GM06990 (cell line): ENCODE measurements around the gene WDFY4.

ENCODE experiments used
- DNase-seq: peaks from one replicate; pipeline ENCODE4 v3.0.0-alpha.2; 2011; ENCODE audit not compliant: insufficient read length; ENCODE audit errors: extremely low read depth
- H3K27me3 ChIP-seq: replicated peaks from 2 replicates; pipeline ENCODE4 v1.6.0; 2011; ENCODE audit warnings: low read length; ENCODE audit not compliant: control insufficient read depth, insufficient read depth
- H3K36me3 ChIP-seq: 2 replicates; pipeline ENCODE4 v1.5.1; 2011; ENCODE audit warnings: low read length; ENCODE audit not compliant: control insufficient read depth, insufficient read depth
- H3K4me3 ChIP-seq: replicated peaks from 2 replicates; pipeline ENCODE4 v1.5.1; 2011; ENCODE audit warnings: low read depth, mild to moderate bottlenecking, control low read depth, low read length
- TF ChIP-seq, protein P1 (sequence below): IDR thresholded peaks from 2 replicates; pipeline ENCODE4 v1.5.1; 2011; ENCODE audit warnings: low read length, control low read depth, mild to moderate bottlenecking, inconsistent platforms; ENCODE audit not compliant: insufficient read depth, poor library complexity, severe bottlenecking

Gene WDFY4

DNA sequence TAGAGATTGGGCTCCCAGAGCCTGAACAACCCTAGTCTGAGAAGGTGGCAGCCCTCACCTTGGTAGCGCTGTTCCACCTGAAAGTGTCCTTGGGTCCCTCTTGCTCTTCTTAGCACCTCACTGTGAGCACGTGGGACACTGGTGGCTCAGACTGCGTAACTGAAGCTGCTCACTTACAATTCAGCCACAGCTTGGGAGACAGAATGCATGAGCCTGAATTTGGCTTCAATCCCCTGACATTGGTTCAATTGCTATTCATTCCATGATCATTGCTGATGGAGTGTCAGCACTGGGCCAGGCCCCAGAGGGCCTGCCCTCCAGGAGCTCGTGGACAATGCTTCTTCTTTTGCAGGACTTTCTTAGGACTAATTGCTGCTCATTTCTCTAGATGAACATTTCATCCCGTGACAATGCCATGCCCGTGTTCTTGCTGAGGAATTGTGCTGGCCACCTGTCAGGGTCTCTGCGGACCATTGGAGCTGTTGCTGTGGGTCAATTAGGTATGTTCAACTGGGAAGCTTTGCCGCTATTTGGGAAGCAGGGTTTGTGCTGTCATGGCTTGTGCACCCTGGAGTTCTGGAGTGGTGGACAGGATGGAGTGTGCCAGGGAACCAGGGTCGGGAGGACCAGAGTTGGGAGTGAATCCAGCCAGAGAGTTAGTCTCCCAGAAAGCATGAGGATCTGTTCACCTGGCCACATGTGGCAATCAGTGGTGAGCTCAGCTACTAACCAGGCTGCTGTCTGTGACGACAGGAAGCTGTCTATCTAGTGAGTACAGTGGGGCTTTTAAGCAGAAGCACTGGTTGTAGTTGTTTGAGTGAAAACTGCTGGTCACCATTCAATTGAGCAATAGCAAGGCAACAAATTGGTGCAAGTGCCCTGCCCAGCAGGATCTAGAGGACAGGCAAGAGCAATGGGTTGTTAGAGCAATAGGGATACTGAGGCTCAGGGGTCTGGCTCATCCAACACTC is 105.1 kb downstream of the WDFY4 start:
- no peak for DNase-seq
- Histone ChIP-seq H3K4me3 (no peak overlapping the region), H3K36me3 (peaks cover 31% of the 10 kb centered on the region), H3K27me3 (no peaks in the 10 kb centered on the region)
- TF ChIP-seq, protein P1, sequence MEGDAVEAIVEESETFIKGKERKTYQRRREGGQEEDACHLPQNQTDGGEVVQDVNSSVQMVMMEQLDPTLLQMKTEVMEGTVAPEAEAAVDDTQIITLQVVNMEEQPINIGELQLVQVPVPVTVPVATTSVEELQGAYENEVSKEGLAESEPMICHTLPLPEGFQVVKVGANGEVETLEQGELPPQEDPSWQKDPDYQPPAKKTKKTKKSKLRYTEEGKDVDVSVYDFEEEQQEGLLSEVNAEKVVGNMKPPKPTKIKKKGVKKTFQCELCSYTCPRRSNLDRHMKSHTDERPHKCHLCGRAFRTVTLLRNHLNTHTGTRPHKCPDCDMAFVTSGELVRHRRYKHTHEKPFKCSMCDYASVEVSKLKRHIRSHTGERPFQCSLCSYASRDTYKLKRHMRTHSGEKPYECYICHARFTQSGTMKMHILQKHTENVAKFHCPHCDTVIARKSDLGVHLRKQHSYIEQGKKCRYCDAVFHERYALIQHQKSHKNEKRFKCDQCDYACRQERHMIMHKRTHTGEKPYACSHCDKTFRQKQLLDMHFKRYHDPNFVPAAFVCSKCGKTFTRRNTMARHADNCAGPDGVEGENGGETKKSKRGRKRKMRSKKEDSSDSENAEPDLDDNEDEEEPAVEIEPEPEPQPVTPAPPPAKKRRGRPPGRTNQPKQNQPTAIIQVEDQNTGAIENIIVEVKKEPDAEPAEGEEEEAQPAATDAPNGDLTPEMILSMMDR: no peak

DNA sequence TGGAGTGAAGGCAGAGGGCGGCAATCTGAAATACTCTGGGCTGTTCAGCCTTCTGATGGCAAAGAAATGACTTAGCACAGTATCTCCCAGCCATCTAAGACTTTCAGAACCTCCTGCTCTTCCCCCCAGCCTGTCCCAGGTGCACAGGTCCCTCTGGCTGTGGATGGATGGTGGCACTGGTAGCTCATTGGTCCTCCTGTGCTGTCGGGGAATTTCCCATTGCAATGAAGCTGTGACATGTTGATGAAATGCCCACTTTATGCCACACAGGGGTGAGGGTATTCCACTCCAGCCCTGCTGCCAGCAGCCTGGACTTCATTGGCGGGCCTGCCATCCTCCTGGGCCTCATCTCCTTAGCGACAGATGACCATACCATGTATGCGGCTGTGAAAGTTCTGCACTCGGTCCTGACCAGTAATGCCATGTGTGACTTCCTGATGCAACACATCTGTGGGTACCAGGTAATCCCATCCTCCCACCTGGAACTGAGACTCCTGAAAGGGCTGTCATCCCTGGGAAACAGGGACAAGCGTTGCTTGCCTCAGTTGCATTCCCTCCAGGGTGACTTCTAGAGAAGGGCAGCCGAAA is 105.9 kb downstream of the WDFY4 start:
- Histone ChIP-seq H3K36me3 (peaks cover 32% of the 10 kb centered on the region), H3K4me3 (no peak overlapping the region), H3K27me3 (no peaks in the 10 kb centered on the region)
- TF ChIP-seq, protein P1: no peak
- no peak for DNase-seq

DNA sequence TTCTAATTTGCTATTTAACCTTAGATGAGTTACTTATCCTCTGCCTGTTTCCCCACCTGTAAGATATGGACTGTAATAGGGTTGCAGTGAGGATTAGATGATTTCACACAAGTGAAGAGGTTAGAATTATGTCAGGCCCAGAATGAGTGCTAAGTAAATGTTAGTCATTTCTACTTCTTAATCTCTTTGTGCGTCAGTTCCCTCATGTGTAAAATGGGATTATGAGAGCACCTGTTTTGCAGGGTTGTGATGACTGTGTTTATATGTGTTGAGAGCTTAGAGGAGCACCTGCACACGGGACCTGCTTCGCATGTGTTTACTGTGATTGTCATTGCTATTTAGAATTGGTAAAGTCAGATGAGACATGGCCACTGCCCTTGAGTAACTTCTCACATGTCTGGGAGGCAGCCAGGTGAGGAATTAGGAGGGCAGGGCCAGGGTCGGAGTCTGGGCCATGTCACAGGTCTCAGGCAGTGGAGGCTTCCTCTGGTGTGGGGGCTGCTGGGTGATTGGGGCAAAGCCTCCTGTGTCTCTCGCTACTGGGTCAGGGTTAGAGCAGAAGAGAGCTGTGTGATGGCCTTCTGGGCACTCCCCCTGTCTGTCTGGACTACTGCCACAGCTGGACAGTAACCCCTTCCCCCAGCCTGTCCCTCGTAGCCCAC is 106.7 kb downstream of the WDFY4 start:
- no peaks in the 10 kb centered on the region for H3K27me3 ChIP-seq
- no peak overlapping the region for H3K4me3 ChIP-seq
- no peak for DNase-seq
- TF ChIP-seq, protein P1: no peak
- peaks cover 39% of the 10 kb centered on the region for H3K36me3 ChIP-seq

DNA sequence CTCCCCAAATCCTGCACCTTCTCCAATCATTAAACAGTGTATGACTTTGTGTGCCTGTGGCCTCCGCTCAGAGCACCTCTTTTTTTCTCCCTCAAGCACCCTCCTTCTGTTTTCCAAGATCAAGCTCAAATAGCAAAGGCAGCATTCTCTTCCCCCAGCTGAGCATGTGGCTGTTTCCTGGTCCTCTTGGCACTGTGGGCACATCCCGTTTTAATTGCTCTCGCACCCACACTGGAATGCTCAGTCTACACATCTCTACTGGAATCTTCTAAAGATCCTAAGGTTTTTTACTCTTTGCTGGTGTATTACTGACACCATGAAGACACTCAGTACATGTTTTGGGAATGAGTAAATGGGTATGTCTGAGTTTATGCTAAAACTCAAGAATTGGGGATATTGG is 107.4 kb downstream of the WDFY4 start:
- Histone ChIP-seq H3K4me3 (no peak overlapping the region), H3K27me3 (no peaks in the 10 kb centered on the region), H3K36me3 (peaks cover 40% of the 10 kb centered on the region)
- DNase-seq: no peak
- TF ChIP-seq, protein P1: no peak

DNA sequence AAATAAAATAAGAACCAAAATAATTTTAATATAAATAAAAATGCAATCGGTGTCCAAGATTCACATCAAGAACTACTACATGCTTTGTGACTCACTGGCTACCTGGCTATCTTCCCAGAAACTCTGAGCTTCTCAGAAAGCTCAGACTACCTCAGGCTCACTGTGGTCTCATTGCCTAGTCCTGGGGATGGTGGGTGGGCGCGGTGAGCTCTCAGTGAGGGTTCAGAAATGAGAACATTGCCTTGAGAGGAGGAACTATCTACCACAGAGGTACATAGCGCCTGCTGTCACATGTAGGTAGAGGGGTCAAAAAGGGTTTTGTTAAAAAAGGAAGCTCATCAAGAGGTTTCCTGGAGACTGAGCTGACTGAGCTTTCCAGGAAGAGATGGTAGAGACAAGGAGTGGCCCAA is 108.0 kb downstream of the WDFY4 start:
- DNase-seq: no peak
- TF ChIP-seq, protein P1: no peak

More for the DNA sequence above, 108.0 kb downstream of the WDFY4 start:
- peaks cover 38% of the 10 kb centered on the region for H3K36me3 ChIP-seq
- no peak overlapping the region for H3K4me3 ChIP-seq
- no peaks in the 10 kb centered on the region for H3K27me3 ChIP-seq
